Measurements from ENCODE around the gene ARMC3.

Gene ARMC3

GRCh38 chr10:22911067-22911466 lies 16.8 kb upstream of the ARMC3 start:
- no peak overlapping the region for H3K4me3 ChIP-seq (ENCODE audit: low read depth, low read length)
- TF ChIP-seq CTCF (IDR thresholded peaks at IDR 0.05; ENCODE audit: low read depth, low read length, missing control alignments), result no peak
- no peak for DNase-seq (ENCODE audit: low read depth)

GRCh38 chr10:22911889-22912762 lies 15.7 kb upstream of the ARMC3 start:
- DNase-seq (ENCODE audit: low read depth), result no peak
- no peak for TF ChIP-seq CTCF (IDR thresholded peaks at IDR 0.05; ENCODE audit: low read depth, low read length, missing control alignments)
- H3K4me3 ChIP-seq (ENCODE audit: low read depth, low read length), result no peak overlapping the region

- DNase-seq (ENCODE audit: low read depth), result no peak
- no peak overlapping the region for H3K4me3 ChIP-seq (ENCODE audit: low read depth, low read length)
- TF ChIP-seq CTCF (IDR thresholded peaks at IDR 0.05; ENCODE audit: low read depth, low read length, missing control alignments), result no peak
These were observed 15.0 kb upstream of the ARMC3 start for GRCh38 chr10:22912763-22913384.

GRCh38 chr10:22913474-22914092 lies 14.3 kb upstream of the ARMC3 start:
- no peak for DNase-seq (ENCODE audit: low read depth)
- TF ChIP-seq CTCF (IDR thresholded peaks at IDR 0.05; ENCODE audit: low read depth, low read length, missing control alignments), result no peak
- no peak overlapping the region for H3K4me3 ChIP-seq (ENCODE audit: low read depth, low read length)

GRCh38 chr10:22915314-22915713 lies 12.5 kb upstream of the ARMC3 start:
- DNase-seq (ENCODE audit: low read depth), result no peak
- H3K4me3 ChIP-seq (ENCODE audit: low read depth, low read length), result no peak overlapping the region
- no peak for TF ChIP-seq CTCF (IDR thresholded peaks at IDR 0.05; ENCODE audit: low read depth, low read length, missing control alignments)

- H3K4me3 ChIP-seq (ENCODE audit: low read depth, low read length), result no peak overlapping the region
- TF ChIP-seq CTCF (IDR thresholded peaks at IDR 0.05; ENCODE audit: low read depth, low read length, missing control alignments), result no peak
- no peak for DNase-seq (ENCODE audit: low read depth)
These were observed 2.8 kb upstream of the ARMC3 start for GRCh38 chr10:22925088-22925487.

Measured in GM12864 (cell line).